NCI-H2029 treated with DMSO at 0.1 percent for 48 hours (cell line): ENCODE results near the gene SLC9A1.

Experiments used
- DNase-seq: peaks from one replicate; lab custom pipeline; 2025; lab: John Stamatoyannopoulos, UW

SLC9A1 gene

GRCh38 chr1:27150641-27151040, 4.3 kb downstream of the SLC9A1 start:
- no peak for DNase-seq

- DNase-seq = no peak
Observed at GRCh38 chr1:27150183-27150582, 4.7 kb downstream of the SLC9A1 start.

- no peak for DNase-seq
Observed at GRCh38 chr1:27149762-27150113, 5.2 kb downstream of the SLC9A1 start.

GRCh38 chr1:27149084-27149761, 5.7 kb downstream of the SLC9A1 start:
- DNase-seq = no peak

GRCh38 chr1:27148591-27148990, 6.3 kb downstream of the SLC9A1 start:
- no peak for DNase-seq

GRCh38 chr1:27147842-27148518, 6.9 kb downstream of the SLC9A1 start:
- DNase-seq = no peak

- DNase-seq = no peak
Observed at GRCh38 chr1:27145934-27146354, 9.0 kb downstream of the SLC9A1 start.

- no peak for DNase-seq
Observed at GRCh38 chr1:27144920-27145661, 9.8 kb downstream of the SLC9A1 start.

GRCh38 chr1:27144049-27144748, 10.7 kb downstream of the SLC9A1 start:
- DNase-seq = no peak

GRCh38 chr1:27143401-27143800, 11.5 kb downstream of the SLC9A1 start:
- DNase-seq = no peak

- DNase-seq = no peak
Observed at GRCh38 chr1:27142464-27142863, 12.5 kb downstream of the SLC9A1 start.

GRCh38 chr1:27141266-27142003, 13.5 kb downstream of the SLC9A1 start:
- DNase-seq = peak; percentile 65

- no peak for DNase-seq
Observed at GRCh38 chr1:27139980-27140379, 14.9 kb downstream of the SLC9A1 start.

- DNase-seq = no peak
Observed at GRCh38 chr1:27138927-27139326, 16.0 kb downstream of the SLC9A1 start.

- DNase-seq = no peak
Observed at GRCh38 chr1:27138368-27138767, 16.6 kb downstream of the SLC9A1 start.

GRCh38 chr1:27137544-27138075, 17.3 kb downstream of the SLC9A1 start:
- DNase-seq = no peak

GRCh38 chr1:27136998-27137542, 17.9 kb downstream of the SLC9A1 start:
- DNase-seq = no peak

- no peak for DNase-seq
Observed at GRCh38 chr1:27136236-27136551, 18.7 kb downstream of the SLC9A1 start.

- no peak for DNase-seq
Observed at GRCh38 chr1:27135541-27136235, 19.2 kb downstream of the SLC9A1 start.

- DNase-seq = no peak
Observed at GRCh38 chr1:27133991-27134390, 20.9 kb downstream of the SLC9A1 start.

GRCh38 chr1:27133158-27133557, 21.8 kb downstream of the SLC9A1 start:
- no peak for DNase-seq
